Measurements from ENCODE around the gene RGS3.
A peak's percentile ranks its signal among the peaks of the same experiment; 100 is the strongest.

The RGS3 gene

DNA sequence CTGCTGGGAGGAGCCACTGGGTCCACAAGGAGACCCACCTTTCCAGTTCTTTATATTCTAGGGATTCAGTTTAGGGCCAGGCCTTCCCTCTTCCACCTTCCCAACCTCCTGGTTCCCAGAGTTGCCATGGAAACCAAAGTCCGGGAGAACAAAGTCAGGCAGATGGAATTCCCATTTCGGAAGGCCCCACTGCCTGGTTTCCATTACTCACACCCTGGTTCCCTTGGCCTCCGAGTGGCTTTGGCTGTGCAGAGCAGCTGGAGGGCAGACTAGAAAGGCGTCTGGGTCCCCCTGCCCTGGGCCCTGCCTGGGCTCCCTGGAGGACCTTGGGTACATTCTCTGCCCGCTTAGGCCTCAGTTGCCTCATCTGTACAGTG, 136.1 kb downstream of the RGS3 start:
- H3K9me3 ChIP-seq (ENCODE audit: control insufficient read depth, insufficient read depth, low read depth, low read length), result no peaks in the 10 kb centered on the region
- TF ChIP-seq, protein P1, sequence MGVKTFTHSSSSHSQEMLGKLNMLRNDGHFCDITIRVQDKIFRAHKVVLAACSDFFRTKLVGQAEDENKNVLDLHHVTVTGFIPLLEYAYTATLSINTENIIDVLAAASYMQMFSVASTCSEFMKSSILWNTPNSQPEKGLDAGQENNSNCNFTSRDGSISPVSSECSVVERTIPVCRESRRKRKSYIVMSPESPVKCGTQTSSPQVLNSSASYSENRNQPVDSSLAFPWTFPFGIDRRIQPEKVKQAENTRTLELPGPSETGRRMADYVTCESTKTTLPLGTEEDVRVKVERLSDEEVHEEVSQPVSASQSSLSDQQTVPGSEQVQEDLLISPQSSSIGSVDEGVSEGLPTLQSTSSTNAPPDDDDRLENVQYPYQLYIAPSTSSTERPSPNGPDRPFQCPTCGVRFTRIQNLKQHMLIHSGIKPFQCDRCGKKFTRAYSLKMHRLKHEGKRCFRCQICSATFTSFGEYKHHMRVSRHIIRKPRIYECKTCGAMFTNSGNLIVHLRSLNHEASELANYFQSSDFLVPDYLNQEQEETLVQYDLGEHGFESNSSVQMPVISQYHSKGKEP (tag by site-specific recombination; IDR thresholded peaks at IDR 0.05), result no peak
- no peak for TF ChIP-seq YY1 (tag by site-specific recombination; IDR thresholded peaks at IDR 0.05)
- TF ChIP-seq ZNF311 (tag by site-specific recombination; IDR thresholded peaks at IDR 0.05; ENCODE audit: borderline replicate concordance), result no peak
- no peak for TF ChIP-seq ZFP3 (tag by site-specific recombination; IDR thresholded peaks at IDR 0.05; ENCODE audit: low read depth)
- TF ChIP-seq ZNF24 (tag by site-specific recombination; IDR thresholded peaks at IDR 0.05), result no peak
- TF ChIP-seq, protein P2, sequence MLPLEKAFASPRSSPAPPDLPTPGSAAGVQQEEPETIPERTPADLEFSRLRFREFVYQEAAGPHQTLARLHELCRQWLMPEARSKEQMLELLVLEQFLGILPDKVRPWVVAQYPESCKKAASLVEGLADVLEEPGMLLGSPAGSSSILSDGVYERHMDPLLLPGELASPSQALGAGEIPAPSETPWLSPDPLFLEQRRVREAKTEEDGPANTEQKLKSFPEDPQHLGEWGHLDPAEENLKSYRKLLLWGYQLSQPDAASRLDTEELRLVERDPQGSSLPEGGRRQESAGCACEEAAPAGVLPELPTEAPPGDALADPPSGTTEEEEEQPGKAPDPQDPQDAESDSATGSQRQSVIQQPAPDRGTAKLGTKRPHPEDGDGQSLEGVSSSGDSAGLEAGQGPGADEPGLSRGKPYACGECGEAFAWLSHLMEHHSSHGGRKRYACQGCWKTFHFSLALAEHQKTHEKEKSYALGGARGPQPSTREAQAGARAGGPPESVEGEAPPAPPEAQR (tag by site-specific recombination; IDR thresholded peaks at IDR 0.05), result no peak
- TF ChIP-seq KLF1 (tag by site-specific recombination; IDR thresholded peaks at IDR 0.05), result no peak
- no peak for TF ChIP-seq ZNF549 (tag by site-specific recombination; IDR thresholded peaks at IDR 0.05)
- TF ChIP-seq ZNF701 (tag by site-specific recombination; IDR thresholded peaks at IDR 0.05), result no peak
- TF ChIP-seq MYNN (tag by site-specific recombination; IDR thresholded peaks at IDR 0.05; ENCODE audit: borderline replicate concordance), result no peak
- TF ChIP-seq ZNF610 (tag by site-specific recombination; IDR thresholded peaks at IDR 0.05; ENCODE audit: borderline replicate concordance), result no peak
- no peak for TF ChIP-seq ZNF121 (tag by site-specific recombination; IDR thresholded peaks at IDR 0.05)
- no peak for TF ChIP-seq ZNF768 (tag by site-specific recombination; IDR thresholded peaks at IDR 0.05)
- TF ChIP-seq, protein P3, sequence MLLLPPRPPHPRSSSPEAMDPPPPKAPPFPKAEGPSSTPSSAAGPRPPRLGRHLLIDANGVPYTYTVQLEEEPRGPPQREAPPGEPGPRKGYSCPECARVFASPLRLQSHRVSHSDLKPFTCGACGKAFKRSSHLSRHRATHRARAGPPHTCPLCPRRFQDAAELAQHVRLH (tag by site-specific recombination; IDR thresholded peaks at IDR 0.05), result no peak
- no peak for TF ChIP-seq ZIC2 (tag by site-specific recombination; IDR thresholded peaks at IDR 0.05)
- TF ChIP-seq ZNF792 (tag by site-specific recombination; IDR thresholded peaks at IDR 0.05), result no peak
- TF ChIP-seq MZF1 (tag by site-specific recombination; IDR thresholded peaks at IDR 0.05; ENCODE audit: borderline replicate concordance), result no peak
- no peak for TF ChIP-seq ZXDB (tag by site-specific recombination; IDR thresholded peaks at IDR 0.05)
- TF ChIP-seq GLIS1 (tag by site-specific recombination; IDR thresholded peaks at IDR 0.05), result no peak
- TF ChIP-seq ZNF433 (tag by site-specific recombination; IDR thresholded peaks at IDR 0.05; ENCODE audit: low read depth), result no peak
- ChIA-PET CTCF (interaction anchor here (4.4 to 20.2 kb wide), 2 partner anchors 8 to 55 kb away, joined by 50 to 831 read pairs; no protein-coding TSS in a partner anchor), POLR2A (no interaction called here)
- H3K27ac ChIP-seq (ENCODE audit: extremely low read depth, low read depth, low read length), result no peak overlapping the region
- H3K36me3 ChIP-seq (ENCODE audit: control insufficient read depth in 2 of 2, insufficient read depth in 1 of 2, low read length in 2 of 2), result peaks cover 0 to 11% of the 10 kb centered on the region in 2 experiments; a peak in 1 of 3 replicates
- no peak overlapping the region for H3K4me3 ChIP-seq (ENCODE audit: low read depth, low read length)
- H3K4me1 ChIP-seq (ENCODE audit: control insufficient read depth, insufficient read depth, low read length), result peaks cover 6% of the 10 kb centered on the region

DNA sequence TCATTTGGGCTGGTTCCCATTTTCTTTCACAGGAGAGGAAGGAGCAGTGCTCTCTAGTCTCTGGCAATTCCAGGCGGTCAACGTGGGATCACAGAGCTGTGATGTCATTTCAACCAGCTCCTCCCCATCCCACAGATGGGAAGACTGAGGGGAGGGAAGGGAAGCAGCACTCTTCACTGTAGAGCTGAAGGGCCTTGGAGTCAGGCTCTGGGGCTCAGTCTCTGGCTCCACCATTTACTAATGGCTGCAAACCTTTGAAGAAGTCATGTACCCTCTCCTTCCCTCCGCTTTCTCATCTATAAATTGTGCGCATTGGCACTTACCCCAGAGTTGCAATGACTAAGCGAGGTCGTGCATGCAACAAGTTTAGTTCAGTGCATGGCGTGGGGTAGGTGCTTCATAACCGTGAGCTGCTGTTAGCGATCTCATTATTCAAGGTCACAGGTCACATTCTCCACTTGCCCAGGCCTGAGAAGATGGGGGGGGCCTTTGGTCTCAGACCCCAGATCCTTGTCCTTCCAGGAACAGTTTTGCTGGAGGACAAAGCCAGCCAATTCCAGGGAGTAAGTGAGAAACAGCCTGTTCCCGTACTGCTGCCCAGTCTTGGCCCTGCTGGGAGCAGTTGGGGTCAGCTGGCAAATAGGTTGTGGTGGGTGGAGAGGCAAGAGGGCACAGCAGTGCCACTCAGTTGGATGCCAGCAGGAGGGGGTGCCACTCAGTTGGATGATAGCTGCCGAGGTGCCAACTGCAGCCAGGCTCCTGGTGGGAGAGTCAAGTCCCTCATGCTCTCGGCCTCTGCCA, 136.7 kb downstream of the RGS3 start:
- no peaks in the 10 kb centered on the region for H3K9me3 ChIP-seq (ENCODE audit: control insufficient read depth, insufficient read depth, low read depth, low read length)
- CTCF ChIA-PET, result interaction anchor here (4.4 to 20.2 kb wide), 2 partner anchors 8 to 54 kb away, joined by 50 to 831 read pairs; no protein-coding TSS in a partner anchor
- TF ChIP-seq SCRT2 (tag by site-specific recombination; IDR thresholded peaks at IDR 0.05) (peak; percentile 76), ZIC2 (tag by site-specific recombination; IDR thresholded peaks at IDR 0.05) (peak; percentile 69)
- TF ChIP-seq, protein P4, sequence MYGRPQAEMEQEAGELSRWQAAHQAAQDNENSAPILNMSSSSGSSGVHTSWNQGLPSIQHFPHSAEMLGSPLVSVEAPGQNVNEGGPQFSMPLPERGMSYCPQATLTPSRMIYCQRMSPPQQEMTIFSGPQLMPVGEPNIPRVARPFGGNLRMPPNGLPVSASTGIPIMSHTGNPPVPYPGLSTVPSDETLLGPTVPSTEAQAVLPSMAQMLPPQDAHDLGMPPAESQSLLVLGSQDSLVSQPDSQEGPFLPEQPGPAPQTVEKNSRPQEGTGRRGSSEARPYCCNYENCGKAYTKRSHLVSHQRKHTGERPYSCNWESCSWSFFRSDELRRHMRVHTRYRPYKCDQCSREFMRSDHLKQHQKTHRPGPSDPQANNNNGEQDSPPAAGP (tag by site-specific recombination; IDR thresholded peaks at IDR 0.05), result no peak
- peaks cover 6% of the 10 kb centered on the region for H3K4me1 ChIP-seq (ENCODE audit: control insufficient read depth, insufficient read depth, low read length)
- no peak overlapping the region for H3K27ac ChIP-seq (ENCODE audit: extremely low read depth, low read depth, low read length)
- POLR2A ChIA-PET, result no interaction called here
- peaks cover 0 to 11% of the 10 kb centered on the region in 2 experiments; a peak in 1 of 3 replicates for H3K36me3 ChIP-seq (ENCODE audit: control insufficient read depth in 2 of 2, insufficient read depth in 1 of 2, low read length in 2 of 2)
- no peak overlapping the region for H3K4me3 ChIP-seq (ENCODE audit: low read depth, low read length)

Data from HEK293 (cell line).